Liver (tissue), 9 donors: ENCODE measurements around the gene UBE2E2. TPM values are rescaled to one million over a fixed set of nuclear protein-coding genes. Genes with fewer than 3 reads are reported as not detected.

Experiments used
- DNase-seq: peaks from one replicate; pipeline ENCODE4 v3.0.0-alpha.2; 2017; ENCODE audit warnings: low spot score
- H3K27ac ChIP-seq, 2 donors: one replicate each; pipeline ENCODE4 v1.7.0; 2013; ENCODE audit warnings: inconsistent platforms in 2 of 2, low read length in 2 of 2, control low read depth in 1 of 2, low read depth in 1 of 2, mild to moderate bottlenecking in 1 of 2
- H3K27me3 ChIP-seq, 4 donors: one replicate each; pipeline versions ENCODE4 v1.6.1 to v1.7.0; 2013; ENCODE audit warnings: low read length in 3 of 4, inconsistent platforms in 1 of 4, mild to moderate bottlenecking in 1 of 4, moderate library complexity in 1 of 4; ENCODE audit not compliant: control insufficient read depth in 4 of 4, insufficient read depth in 4 of 4
- H3K36me3 ChIP-seq, 4 donors: one replicate each; pipeline versions ENCODE4 v1.6.1 to v1.7.0; 2013; ENCODE audit warnings: low read length in 3 of 4, mild to moderate bottlenecking in 3 of 4, low read depth in 1 of 4, moderate library complexity in 1 of 4; ENCODE audit not compliant: control insufficient read depth in 4 of 4, insufficient read depth in 3 of 4
- H3K4me1 ChIP-seq, 4 donors: one replicate each; pipeline versions ENCODE4 v1.6.1 to v1.7.0; 2013; ENCODE audit warnings: low read length in 3 of 4, mild to moderate bottlenecking in 3 of 4, moderate library complexity in 1 of 4; ENCODE audit not compliant: control insufficient read depth in 4 of 4, insufficient read depth in 4 of 4
- H3K4me3 ChIP-seq, 3 donors: one replicate each; pipeline versions ENCODE4 v1.6.1 to v1.7.0; 2013; ENCODE audit warnings: low read length in 3 of 3, control low read depth in 1 of 3, low read depth in 1 of 3, mild to moderate bottlenecking in 1 of 3
- H3K9ac ChIP-seq, 2 donors: one replicate each; pipeline ENCODE4 v1.7.0; 2013; ENCODE audit warnings: low read length in 2 of 2, mild to moderate bottlenecking in 2 of 2, moderate library complexity in 2 of 2, control low read depth in 1 of 2, low read depth in 1 of 2
- H3K9me3 ChIP-seq, 4 donors: one replicate each; pipeline versions ENCODE4 v1.6.1 to v1.7.0; 2013; ENCODE audit warnings: low read length in 3 of 4; ENCODE audit not compliant: control insufficient read depth in 4 of 4
- EGR1 ChIP-seq, 2 donors: IDR thresholded peaks; 2 replicates each; pipeline ENCODE4 v1.6.1; 2016 to 2018; ENCODE audit warnings: antibody characterized with exemption in 2 of 2, low read depth in 2 of 2
- FOXA2 ChIP-seq: IDR thresholded peaks from 2 replicates; pipeline ENCODE4 v1.6.1; 2016; ENCODE audit warnings: antibody characterized with exemption
- GABPA ChIP-seq, 2 donors: IDR thresholded peaks in 1 of 2; conservative IDR thresholded peaks in 1 of 2; 2 replicates each; pipeline ENCODE4 v1.6.1; 2016; ENCODE audit warnings: antibody characterized with exemption in 2 of 2, mild to moderate bottlenecking in 1 of 2, moderate library complexity in 1 of 2
- JUND ChIP-seq, 2 donors: IDR thresholded peaks; 2 replicates each; pipeline ENCODE4 v1.6.1; 2016; ENCODE audit warnings: antibody characterized with exemption in 2 of 2
- MAX ChIP-seq: IDR thresholded peaks from 2 replicates; pipeline ENCODE4 v1.6.1; 2016; ENCODE audit warnings: antibody characterized with exemption
- REST ChIP-seq: IDR thresholded peaks from 2 replicates; pipeline ENCODE4 v1.6.1; 2016; ENCODE audit warnings: antibody characterized with exemption, mild to moderate bottlenecking
- RXRA ChIP-seq, 2 donors: IDR thresholded peaks; 2 replicates each; pipeline ENCODE4 v1.6.1; 2017 to 2018; ENCODE audit warnings: antibody characterized with exemption in 2 of 2, mild to moderate bottlenecking in 1 of 2
- SP1 ChIP-seq: IDR thresholded peaks from 2 replicates; pipeline ENCODE4 v1.6.1; 2018; ENCODE audit warnings: antibody characterized with exemption, mild to moderate bottlenecking
- TAF1 ChIP-seq: conservative IDR thresholded peaks from 2 replicates; pipeline ENCODE4 v1.6.1; 2016; ENCODE audit warnings: antibody characterized with exemption, mild to moderate bottlenecking
- YY1 ChIP-seq: IDR thresholded peaks from 2 replicates; pipeline ENCODE4 v1.6.1; 2016; ENCODE audit warnings: antibody characterized with exemption, mild to moderate bottlenecking
- ZBTB33 ChIP-seq: IDR thresholded peaks from 2 replicates; pipeline ENCODE4 v1.6.1; 2016; ENCODE audit warnings: antibody characterized with exemption
- whole genome bisulfite sequencing: extraction: QIAGEN DNeasy Blood & Tissue Kit; methylation state at CpG from one replicate; pipeline ENCODE4 v1.1.7; 2013; 5-methylcytosine and 5-hydroxymethylcytosine counted together
- polyA plus RNA-seq, 2 donors: library from polyadenylated mRNA; stranded (reverse) in 1 of 2; unstranded in 1 of 2; fragments of 200-250 nt in 1 of 2; fragments of >200 nt in 1 of 2; fragmentation: Nextera tagmentation in 1 of 2; extraction: Ambion mirVana in 1 of 2; gene quantifications; one replicate each; pipeline versions ENCODE4 v1.2.1 to v1.2.3, GENCODE V29; 2013 to 2015
- total RNA-seq, 2 donors: library from RNA; depleted of rRNA; stranded (reverse); fragments of >200 nt; gene quantifications; one replicate each; pipeline ENCODE4 v1.2.3, GENCODE V29; 2014
- TF ChIP-seq, protein P1 (sequence below): fragments of 150-350 bp; IDR thresholded peaks from 2 replicates; pipeline ENCODE4 v1.5.1; 2017; ENCODE audit warnings: improper control_type of control experiment, low read depth, low read length; ENCODE audit not compliant: missing input control
- donor health status: healthy.
- donor health status: healthy.
- donor health status: healthy.
- donor health status: healthy.
- donor health status: healthy.

The UBE2E2 gene
- total and polyA plus RNA-seq, 4 donors, result 9.0 to 27.8 (median 16.8) TPM

DNA sequence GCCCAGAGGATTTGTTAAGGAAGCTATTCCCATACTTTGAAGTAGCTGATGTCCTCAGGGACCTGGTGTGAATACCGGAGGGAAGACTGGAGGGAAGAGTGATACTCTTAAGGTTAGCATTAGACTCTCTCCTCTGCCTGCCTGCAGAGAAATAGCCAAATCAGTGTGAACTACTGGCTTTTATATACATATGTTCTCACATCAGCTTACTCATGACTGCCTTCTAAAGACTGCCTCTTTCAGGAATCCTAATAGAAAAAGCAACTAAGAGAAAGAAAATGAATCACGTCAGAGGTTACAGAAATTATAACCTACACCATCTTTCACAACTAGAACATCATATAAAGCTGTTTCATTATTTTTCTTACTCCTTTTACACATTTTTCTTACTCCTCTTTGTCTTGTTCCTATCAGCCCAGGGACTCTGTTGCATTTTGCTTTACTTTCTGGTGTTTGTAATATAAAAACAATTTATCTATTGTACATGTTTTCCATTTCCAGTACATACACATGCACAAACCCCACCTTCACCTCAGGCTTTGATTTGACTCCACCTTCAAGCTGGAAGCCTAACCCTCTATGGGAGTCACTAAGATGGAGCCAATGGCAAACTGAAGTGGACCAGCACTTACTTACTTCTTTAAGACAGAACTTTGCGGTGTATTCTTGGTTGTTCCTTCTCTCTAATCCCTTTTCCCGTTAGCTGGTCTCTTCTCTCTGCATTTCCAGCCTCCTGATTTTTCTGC lies 345.0 kb downstream of the UBE2E2 start:
- TF ChIP-seq SP1, result no peak
- no peak for TF ChIP-seq YY1
- no peak for TF ChIP-seq RXRA (IDR thresholded peaks at IDR 0.05)
- TF ChIP-seq EGR1 (IDR thresholded peaks at IDR 0.05; ENCODE audit: low read depth in 2 of 2), result no peak
- no peak for TF ChIP-seq GABPA (IDR thresholded peaks at IDR 0.05 in 1 of 2, conservative IDR thresholded peaks at IDR 0.05 in 1 of 2)
- TF ChIP-seq TAF1, result no peak
- TF ChIP-seq ZBTB33, result no peak
- TF ChIP-seq JUND (IDR thresholded peaks at IDR 0.05), result no peak
- TF ChIP-seq MAX, result no peak
- no peak for TF ChIP-seq REST
- Histone ChIP-seq H3K9ac (no peak overlapping the region), H3K4me3 (no peak overlapping the region), H3K27me3 (no peaks in the 10 kb centered on the region), H3K4me1 (no peaks in the 10 kb centered on the region), H3K27ac (no peak overlapping the region), H3K36me3 (no peaks in the 10 kb centered on the region), H3K9me3 (no peaks in the 10 kb centered on the region)
- 97% methylated on average over 4 of the region's 4 CpGs for WGBS
- DNase-seq, result no peak

- H3K9me3 ChIP-seq, result no peaks in the 10 kb centered on the region
- no peak overlapping the region for H3K4me3 ChIP-seq
- H3K4me1 ChIP-seq, result no peaks in the 10 kb centered on the region
- no peaks in the 10 kb centered on the region for H3K36me3 ChIP-seq
- DNase-seq, result no peak
- TF ChIP-seq EGR1 (IDR thresholded peaks at IDR 0.05; ENCODE audit: low read depth in 2 of 2), result no peak
- TF ChIP-seq FOXA2, result no peak
- TF ChIP-seq JUND (IDR thresholded peaks at IDR 0.05), result no peak
- TF ChIP-seq, protein P1, sequence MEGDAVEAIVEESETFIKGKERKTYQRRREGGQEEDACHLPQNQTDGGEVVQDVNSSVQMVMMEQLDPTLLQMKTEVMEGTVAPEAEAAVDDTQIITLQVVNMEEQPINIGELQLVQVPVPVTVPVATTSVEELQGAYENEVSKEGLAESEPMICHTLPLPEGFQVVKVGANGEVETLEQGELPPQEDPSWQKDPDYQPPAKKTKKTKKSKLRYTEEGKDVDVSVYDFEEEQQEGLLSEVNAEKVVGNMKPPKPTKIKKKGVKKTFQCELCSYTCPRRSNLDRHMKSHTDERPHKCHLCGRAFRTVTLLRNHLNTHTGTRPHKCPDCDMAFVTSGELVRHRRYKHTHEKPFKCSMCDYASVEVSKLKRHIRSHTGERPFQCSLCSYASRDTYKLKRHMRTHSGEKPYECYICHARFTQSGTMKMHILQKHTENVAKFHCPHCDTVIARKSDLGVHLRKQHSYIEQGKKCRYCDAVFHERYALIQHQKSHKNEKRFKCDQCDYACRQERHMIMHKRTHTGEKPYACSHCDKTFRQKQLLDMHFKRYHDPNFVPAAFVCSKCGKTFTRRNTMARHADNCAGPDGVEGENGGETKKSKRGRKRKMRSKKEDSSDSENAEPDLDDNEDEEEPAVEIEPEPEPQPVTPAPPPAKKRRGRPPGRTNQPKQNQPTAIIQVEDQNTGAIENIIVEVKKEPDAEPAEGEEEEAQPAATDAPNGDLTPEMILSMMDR, result no peak
- no peak overlapping the region for H3K27ac ChIP-seq
- H3K27me3 ChIP-seq, result no peaks in the 10 kb centered on the region
- no peak overlapping the region for H3K9ac ChIP-seq
These were observed 345.6 kb downstream of the UBE2E2 start for GRCh38 chr3:23548706-23549105.
